ENCODE data around the gene ARSK. TPM values are rescaled to one million over a fixed set of nuclear protein-coding genes. Genes with fewer than 3 reads are reported as not detected.
A peak's percentile ranks its signal among the peaks of the same experiment; 100 is the strongest.

Gene ARSK
- total and polyA plus RNA-seq, 8 donors = 2.9 to 68.3 (median 4.9) TPM; not detected in 1

GRCh38 chr5:95619514-95620029 is 64.7 kb downstream of the ARSK start:
- 13 to 15% (median 14%) methylated on average over 19 of the region's 19 CpGs for WGBS, 5 donors
- no peak for TF ChIP-seq POLR2A (IDR thresholded peaks at IDR 0.05)
- no peak for TF ChIP-seq EP300 (IDR thresholded peaks at IDR 0.05)
- no peak for TF ChIP-seq CTCF (IDR thresholded peaks at IDR 0.05)
- no peak for TF ChIP-seq POLR2AphosphoS5 (IDR thresholded peaks at IDR 0.05)
- H3K27ac ChIP-seq = peak overlapping the region; percentile 64 to 86 (median 81)
- no peak for DNase-seq
- intact Hi-C loops (cut with DNase I; ENCODE audit: low total_unique reads) = no loop called here
- H3K27me3 ChIP-seq = peaks cover 0 to 19% (median 3%) of the 10 kb centered on the region in 3 donors
- H3K36me3 ChIP-seq = no peaks in the 10 kb centered on the region
- peak overlapping the region; percentile 56 to 87 (median 71) for H3K4me3 ChIP-seq
- no peaks in the 10 kb centered on the region for H3K9me3 ChIP-seq
- peaks cover 30 to 35% (median 33%) of the 10 kb centered on the region in 4 donors for H3K4me1 ChIP-seq

- intact Hi-C loops (cut with DNase I; ENCODE audit: low total_unique reads) = no loop called here
- Histone ChIP-seq H3K27ac (peak within 1 kb of the TSS; percentile 77 to 87 (median 84)), H3K27me3 (peaks cover 0 to 19% (median 3%) of the 10 kb centered on the region in 3 donors), H3K4me3 (peak within 1 kb of the TSS; percentile 56 to 87 (median 71)), H3K36me3 (no peaks in the 10 kb centered on the region), H3K4me1 (peaks cover 30 to 35% (median 33%) of the 10 kb centered on the region in 4 donors), H3K9me3 (no peaks in the 10 kb centered on the region)
- WGBS, 5 donors = 0 to 2% (median 1%) methylated on average over 23 to 85 of the region's 85 CpGs
- no peak for TF ChIP-seq CTCF (IDR thresholded peaks at IDR 0.05)
- no peak for TF ChIP-seq POLR2A (IDR thresholded peaks at IDR 0.05)
- TF ChIP-seq POLR2AphosphoS5 (IDR thresholded peaks at IDR 0.05) = peak in 2 of 3 donors; percentile 13 to 40
- DNase-seq = peak; percentile 65 to 86
These were observed 65.3 kb downstream of the ARSK start, which contains the start of gene GPR150 for GRCh38 chr5:95620030-95620869. GPR150 (plus strand) TSS chr5:95620087; CDS start chr5:95620276, 189 bp downstream.

GRCh38 chr5:95620870-95621838 is 66.3 kb downstream of the ARSK start:
- TF ChIP-seq CTCF (IDR thresholded peaks at IDR 0.05) (no peak), POLR2A (IDR thresholded peaks at IDR 0.05) (no peak), EP300 (IDR thresholded peaks at IDR 0.05) (no peak), POLR2AphosphoS5 (IDR thresholded peaks at IDR 0.05) (no peak)
- H3K9me3 ChIP-seq = no peaks in the 10 kb centered on the region
- 2 to 12% (median 3%) methylated on average over 10 to 92 of the region's 92 CpGs for WGBS, 5 donors
- peak overlapping the region; percentile 56 to 87 (median 71) for H3K4me3 ChIP-seq
- peak; percentile 49 to 72 for DNase-seq
- no peaks in the 10 kb centered on the region for H3K36me3 ChIP-seq
- H3K27ac ChIP-seq = peak overlapping the region; percentile 77 to 87 (median 84)
- H3K27me3 ChIP-seq = peaks cover 0 to 19% (median 3%) of the 10 kb centered on the region in 3 donors
- peaks cover 30 to 35% (median 33%) of the 10 kb centered on the region in 4 donors for H3K4me1 ChIP-seq
- intact Hi-C loops (cut with DNase I; ENCODE audit: low total_unique reads) = no loop called here
